ENCODE measurements around the gene ME3.

The ME3 gene

GRCh38 chr11:86678823-86679222, 6.4 kb upstream of the ME3 start:
- Mint-ChIP-seq H3K4me3 (no peak overlapping the region), H3K27ac (no peak overlapping the region), H3K4me1 (ENCODE audit: low read depth) (no peaks in the 10 kb centered on the region), H3K36me3 (ENCODE audit: low read depth) (no peaks in the 10 kb centered on the region), H3K9me3 (no peaks in the 10 kb centered on the region), H3K27me3 (peaks cover 5% of the 10 kb centered on the region)
- no peak for DNase-seq

- no peaks in the 10 kb centered on the region for H3K4me1 Mint-ChIP-seq (ENCODE audit: low read depth)
- no peak overlapping the region for H3K27ac Mint-ChIP-seq
- H3K9me3 Mint-ChIP-seq: no peaks in the 10 kb centered on the region
- H3K27me3 Mint-ChIP-seq: peaks cover 7% of the 10 kb centered on the region
- H3K4me3 Mint-ChIP-seq: no peak overlapping the region
- H3K36me3 Mint-ChIP-seq (ENCODE audit: low read depth): no peaks in the 10 kb centered on the region
- no peak for DNase-seq
Measured at GRCh38 chr11:86678296-86678695, 5.9 kb upstream of the ME3 start.

GRCh38 chr11:86676533-86677154, 4.2 kb upstream of the ME3 start:
- Mint-ChIP-seq H3K27ac (no peak overlapping the region), H3K36me3 (ENCODE audit: low read depth) (no peaks in the 10 kb centered on the region), H3K4me1 (ENCODE audit: low read depth) (peaks cover 6% of the 10 kb centered on the region), H3K4me3 (no peak overlapping the region), H3K9me3 (no peaks in the 10 kb centered on the region), H3K27me3 (peaks cover 18% of the 10 kb centered on the region)
- DNase-seq: no peak

GRCh38 chr11:86676010-86676409, 3.6 kb upstream of the ME3 start:
- Mint-ChIP-seq H3K4me3 (no peak overlapping the region), H3K4me1 (ENCODE audit: low read depth) (peaks cover 12% of the 10 kb centered on the region), H3K36me3 (ENCODE audit: low read depth) (no peaks in the 10 kb centered on the region)

GRCh38 chr11:86675017-86675416, 2.6 kb upstream of the ME3 start:
- H3K36me3 Mint-ChIP-seq (ENCODE audit: low read depth): no peaks in the 10 kb centered on the region
- no peak overlapping the region for H3K4me3 Mint-ChIP-seq
- peaks cover 31% of the 10 kb centered on the region for H3K27me3 Mint-ChIP-seq
- H3K27ac Mint-ChIP-seq: no peak overlapping the region
- H3K9me3 Mint-ChIP-seq: no peaks in the 10 kb centered on the region
- DNase-seq: no peak
- peaks cover 16% of the 10 kb centered on the region for H3K4me1 Mint-ChIP-seq (ENCODE audit: low read depth)

More at GRCh38 chr11:86676010-86676409, 3.6 kb upstream of the ME3 start:
- DNase-seq: no peak
- no peaks in the 10 kb centered on the region for H3K9me3 Mint-ChIP-seq
- H3K27me3 Mint-ChIP-seq: peaks cover 22% of the 10 kb centered on the region
- no peak overlapping the region for H3K27ac Mint-ChIP-seq

GRCh38 chr11:86673872-86674750, 1.7 kb upstream of the ME3 start:
- H3K27ac Mint-ChIP-seq: no peak overlapping the region
- H3K36me3 Mint-ChIP-seq (ENCODE audit: low read depth): no peaks in the 10 kb centered on the region
- DNase-seq: no peak

GRCh38 chr11:86673055-86673843, 833 bp upstream of the ME3 start:
- H3K4me1 Mint-ChIP-seq (ENCODE audit: low read depth): peaks cover 21% of the 10 kb centered on the region
- no peaks in the 10 kb centered on the region for H3K36me3 Mint-ChIP-seq (ENCODE audit: low read depth)
- no peak for DNase-seq
- peak overlapping the region; percentile 2 for H3K4me3 Mint-ChIP-seq
- peaks cover 48% of the 10 kb centered on the region for H3K27me3 Mint-ChIP-seq
- no peak overlapping the region for H3K27ac Mint-ChIP-seq
- no peaks in the 10 kb centered on the region for H3K9me3 Mint-ChIP-seq

More at GRCh38 chr11:86673872-86674750, 1.7 kb upstream of the ME3 start:
- Mint-ChIP-seq H3K27me3 (peaks cover 40% of the 10 kb centered on the region), H3K4me1 (ENCODE audit: low read depth) (peaks cover 21% of the 10 kb centered on the region), H3K9me3 (no peaks in the 10 kb centered on the region), H3K4me3 (no peak overlapping the region)

- Mint-ChIP-seq H3K36me3 (ENCODE audit: low read depth) (no peaks in the 10 kb centered on the region), H3K9me3 (no peaks in the 10 kb centered on the region), H3K27me3 (peaks cover 56% of the 10 kb centered on the region), H3K4me1 (ENCODE audit: low read depth) (peaks cover 21% of the 10 kb centered on the region), H3K4me3 (peak overlapping the region; percentile 72), H3K27ac (peak overlapping the region; percentile 50)
- no peak for DNase-seq
Measured at GRCh38 chr11:86671531-86672006, 847 bp downstream of the ME3 start.

GRCh38 chr11:86670911-86671310, 1.5 kb downstream of the ME3 start:
- H3K27me3 Mint-ChIP-seq: peaks cover 58% of the 10 kb centered on the region
- no peak for DNase-seq
- H3K27ac Mint-ChIP-seq: peak overlapping the region; percentile 50
- H3K4me1 Mint-ChIP-seq (ENCODE audit: low read depth): peaks cover 21% of the 10 kb centered on the region
- H3K9me3 Mint-ChIP-seq: no peaks in the 10 kb centered on the region
- peak overlapping the region; percentile 72 for H3K4me3 Mint-ChIP-seq
- no peaks in the 10 kb centered on the region for H3K36me3 Mint-ChIP-seq (ENCODE audit: low read depth)

- peaks cover 58% of the 10 kb centered on the region for H3K27me3 Mint-ChIP-seq
Measured at GRCh38 chr11:86670181-86670580, 2.2 kb downstream of the ME3 start.

GRCh38 chr11:86669424-86669823, 3.0 kb downstream of the ME3 start:
- Mint-ChIP-seq H3K27ac (no peak overlapping the region), H3K9me3 (no peaks in the 10 kb centered on the region), H3K4me3 (no peak overlapping the region), H3K36me3 (ENCODE audit: low read depth) (no peaks in the 10 kb centered on the region), H3K27me3 (peaks cover 60% of the 10 kb centered on the region), H3K4me1 (ENCODE audit: low read depth) (peaks cover 21% of the 10 kb centered on the region)
- DNase-seq: no peak

More at GRCh38 chr11:86670181-86670580, 2.2 kb downstream of the ME3 start:
- Mint-ChIP-seq H3K36me3 (ENCODE audit: low read depth) (no peaks in the 10 kb centered on the region), H3K4me3 (no peak overlapping the region), H3K4me1 (ENCODE audit: low read depth) (peaks cover 21% of the 10 kb centered on the region), H3K9me3 (no peaks in the 10 kb centered on the region), H3K27ac (no peak overlapping the region)
- DNase-seq: no peak

GRCh38 chr11:86668929-86669328, 3.5 kb downstream of the ME3 start:
- no peak for DNase-seq
- H3K4me1 Mint-ChIP-seq (ENCODE audit: low read depth): peaks cover 21% of the 10 kb centered on the region
- no peak overlapping the region for H3K4me3 Mint-ChIP-seq
- no peaks in the 10 kb centered on the region for H3K36me3 Mint-ChIP-seq (ENCODE audit: low read depth)
- H3K27ac Mint-ChIP-seq: no peak overlapping the region
- no peaks in the 10 kb centered on the region for H3K9me3 Mint-ChIP-seq
- peaks cover 55% of the 10 kb centered on the region for H3K27me3 Mint-ChIP-seq

GRCh38 chr11:86666193-86666592, 6.2 kb downstream of the ME3 start:
- Mint-ChIP-seq H3K27ac (no peak overlapping the region), H3K9me3 (no peaks in the 10 kb centered on the region), H3K4me3 (no peak overlapping the region), H3K4me1 (ENCODE audit: low read depth) (peaks cover 12% of the 10 kb centered on the region), H3K36me3 (ENCODE audit: low read depth) (no peaks in the 10 kb centered on the region), H3K27me3 (peaks cover 39% of the 10 kb centered on the region)
- DNase-seq: no peak

- Mint-ChIP-seq H3K4me3 (no peak overlapping the region), H3K4me1 (ENCODE audit: low read depth) (peaks cover 5% of the 10 kb centered on the region), H3K9me3 (no peaks in the 10 kb centered on the region), H3K27ac (no peak overlapping the region), H3K27me3 (peaks cover 30% of the 10 kb centered on the region), H3K36me3 (ENCODE audit: low read depth) (no peaks in the 10 kb centered on the region)
- DNase-seq: no peak
Measured at GRCh38 chr11:86664930-86665329, 7.5 kb downstream of the ME3 start.
